NCI-H2081 treated with DMSO at 0.1 percent for 48 hours (cell line): Measurements from ENCODE around the gene ABCF3.
A peak's percentile ranks its signal among the peaks of the same experiment; 100 is the strongest.

ENCODE experiments used
- DNase-seq: peaks from one replicate; lab custom pipeline; 2025; lab: John Stamatoyannopoulos, UW

Gene ABCF3

GRCh38 chr3:184168363-184169120 lies 17.5 kb upstream of the ABCF3 start:
- DNase-seq: no peak

GRCh38 chr3:184169896-184170875 lies 15.8 kb upstream of the ABCF3 start:
- no peak for DNase-seq

GRCh38 chr3:184171562-184171961 lies 14.4 kb upstream of the ABCF3 start:
- no peak for DNase-seq

- DNase-seq: no peak
Observed at GRCh38 chr3:184172681-184173373, 13.2 kb upstream of the ABCF3 start.

GRCh38 chr3:184173374-184173722 lies 12.7 kb upstream of the ABCF3 start:
- no peak for DNase-seq

- no peak for DNase-seq
Observed at GRCh38 chr3:184174284-184174645, 11.7 kb upstream of the ABCF3 start.

GRCh38 chr3:184174646-184175492 lies 11.1 kb upstream of the ABCF3 start, which contains the start of gene AP2M1:
Gene AP2M1 (plus strand): TSS chr3:184174855. CDS start chr3:184176994, 2,139 bp downstream.
- peak; percentile 99 for DNase-seq

- no peak for DNase-seq
Observed at GRCh38 chr3:184175506-184175905, 10.5 kb upstream of the ABCF3 start.

- DNase-seq: no peak
Observed at GRCh38 chr3:184175981-184176376, 10.0 kb upstream of the ABCF3 start.

GRCh38 chr3:184176377-184177330 lies 9.3 kb upstream of the ABCF3 start:
- DNase-seq: no peak

- DNase-seq: no peak
Observed at GRCh38 chr3:184177331-184177731, 8.7 kb upstream of the ABCF3 start.

- no peak for DNase-seq
Observed at GRCh38 chr3:184177767-184178306, 8.2 kb upstream of the ABCF3 start.

GRCh38 chr3:184178521-184179138 lies 7.4 kb upstream of the ABCF3 start:
- DNase-seq: no peak

GRCh38 chr3:184180165-184180564 lies 5.8 kb upstream of the ABCF3 start:
- no peak for DNase-seq

GRCh38 chr3:184181596-184181995 lies 4.4 kb upstream of the ABCF3 start:
- no peak for DNase-seq

- DNase-seq: no peak
Observed at GRCh38 chr3:184183679-184184078, 2.3 kb upstream of the ABCF3 start.

- DNase-seq: no peak
Observed at GRCh38 chr3:184184546-184185230, 1.3 kb upstream of the ABCF3 start.

- DNase-seq: peak; percentile 99
Observed at GRCh38 chr3:184185461-184186183, 377 bp upstream of the ABCF3 start.

GRCh38 chr3:184186902-184187207 lies 856 bp downstream of the ABCF3 start:
- no peak for DNase-seq
